Mucosa of stomach (tissue), 1 donor: ENCODE data around the gene LRMDA.

Experiments
- H3K27me3 ChIP-seq: one replicate; pipeline ENCODE4 v1.7.0; 2013; ENCODE audit warnings: mild to moderate bottlenecking, low read length; ENCODE audit not compliant: control insufficient read depth, insufficient read depth
- H3K36me3 ChIP-seq: one replicate; pipeline ENCODE4 v1.7.0; 2013; ENCODE audit warnings: low read length; ENCODE audit not compliant: control insufficient read depth, insufficient read depth
- H3K4me1 ChIP-seq: one replicate; pipeline ENCODE4 v1.7.0; 2013; ENCODE audit warnings: mild to moderate bottlenecking, low read length; ENCODE audit not compliant: control insufficient read depth, insufficient read depth
- H3K4me3 ChIP-seq: one replicate; pipeline ENCODE4 v1.7.0; 2013; ENCODE audit warnings: low read length
- H3K9ac ChIP-seq: one replicate; pipeline ENCODE4 v1.7.0; 2013; ENCODE audit warnings: mild to moderate bottlenecking, low read length, moderate library complexity
- H3K9me3 ChIP-seq: one replicate; pipeline ENCODE4 v1.7.0; 2013; ENCODE audit warnings: mild to moderate bottlenecking, low read length, moderate library complexity; ENCODE audit not compliant: control insufficient read depth
- donor health status: Pancreatic carcinoma.

The LRMDA gene

GRCh38 chr10:75695994-75696393 is 264.6 kb downstream of the LRMDA start:
- Histone ChIP-seq H3K4me3 (no peak overlapping the region), H3K27me3 (no peaks in the 10 kb centered on the region), H3K9ac (no peak overlapping the region), H3K4me1 (no peaks in the 10 kb centered on the region), H3K36me3 (no peaks in the 10 kb centered on the region), H3K9me3 (no peaks in the 10 kb centered on the region)

- Histone ChIP-seq H3K9ac (no peak overlapping the region), H3K9me3 (no peaks in the 10 kb centered on the region), H3K27me3 (no peaks in the 10 kb centered on the region), H3K4me1 (no peaks in the 10 kb centered on the region), H3K36me3 (no peaks in the 10 kb centered on the region), H3K4me3 (no peak overlapping the region)
These were observed 265.1 kb downstream of the LRMDA start for GRCh38 chr10:75696536-75696935.

DNA sequence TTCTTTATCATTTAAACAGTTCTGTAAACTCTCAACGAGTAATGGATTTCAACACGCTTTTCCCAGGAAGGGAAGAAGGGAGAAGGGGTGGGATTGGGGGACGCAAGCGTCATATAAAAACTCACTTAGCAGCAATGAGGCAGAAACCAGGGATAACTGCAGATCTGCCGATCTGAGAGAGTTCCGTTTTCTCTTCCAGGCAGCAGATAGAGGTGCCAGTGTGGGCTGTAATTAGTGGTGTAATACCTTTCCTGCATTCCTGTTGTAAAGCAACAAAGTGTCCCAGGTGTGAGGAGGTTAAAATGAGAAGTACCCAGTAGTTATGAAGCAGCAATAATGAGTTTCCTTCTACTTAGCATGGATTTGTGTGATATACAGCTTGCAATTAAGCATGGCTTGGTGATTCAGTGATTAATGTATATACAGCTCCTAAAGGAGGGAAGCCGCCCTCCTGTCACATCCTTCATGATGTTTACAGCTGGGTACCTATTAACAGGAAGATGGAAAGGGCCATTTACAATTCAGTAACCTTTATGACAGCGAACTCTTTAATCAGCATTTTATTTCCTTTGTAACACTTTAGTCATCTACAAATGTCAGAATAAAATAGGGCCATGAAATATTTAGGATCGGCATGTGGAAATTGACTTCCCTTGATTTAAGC is 271.9 kb downstream of the LRMDA start:
- Histone ChIP-seq H3K9me3 (no peaks in the 10 kb centered on the region), H3K9ac (no peak overlapping the region), H3K36me3 (no peaks in the 10 kb centered on the region), H3K27me3 (no peaks in the 10 kb centered on the region), H3K4me1 (no peaks in the 10 kb centered on the region), H3K4me3 (no peak overlapping the region)

DNA sequence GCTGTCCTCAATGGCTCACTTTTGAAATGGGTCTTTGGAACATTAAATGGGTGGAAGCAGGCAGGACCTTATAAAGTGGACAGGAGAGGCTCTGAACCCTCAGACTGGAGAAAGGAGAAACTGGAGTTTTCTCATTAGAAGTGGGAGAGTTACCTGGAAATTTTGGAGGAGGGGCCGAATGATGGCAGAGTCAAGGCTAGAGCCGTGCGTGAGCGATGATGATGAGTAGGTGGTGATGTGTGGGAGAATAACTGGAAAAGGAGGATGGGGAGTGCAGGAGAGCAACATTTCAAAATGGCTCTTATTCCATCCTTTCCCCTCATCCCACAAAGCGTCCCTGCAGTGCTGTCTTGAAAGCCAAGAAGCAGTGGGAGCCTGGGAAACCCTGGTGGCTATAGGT is 274.0 kb downstream of the LRMDA start:
- Histone ChIP-seq H3K4me3 (no peak overlapping the region), H3K9ac (no peak overlapping the region), H3K27me3 (no peaks in the 10 kb centered on the region), H3K4me1 (no peaks in the 10 kb centered on the region), H3K9me3 (no peaks in the 10 kb centered on the region), H3K36me3 (no peaks in the 10 kb centered on the region)

DNA sequence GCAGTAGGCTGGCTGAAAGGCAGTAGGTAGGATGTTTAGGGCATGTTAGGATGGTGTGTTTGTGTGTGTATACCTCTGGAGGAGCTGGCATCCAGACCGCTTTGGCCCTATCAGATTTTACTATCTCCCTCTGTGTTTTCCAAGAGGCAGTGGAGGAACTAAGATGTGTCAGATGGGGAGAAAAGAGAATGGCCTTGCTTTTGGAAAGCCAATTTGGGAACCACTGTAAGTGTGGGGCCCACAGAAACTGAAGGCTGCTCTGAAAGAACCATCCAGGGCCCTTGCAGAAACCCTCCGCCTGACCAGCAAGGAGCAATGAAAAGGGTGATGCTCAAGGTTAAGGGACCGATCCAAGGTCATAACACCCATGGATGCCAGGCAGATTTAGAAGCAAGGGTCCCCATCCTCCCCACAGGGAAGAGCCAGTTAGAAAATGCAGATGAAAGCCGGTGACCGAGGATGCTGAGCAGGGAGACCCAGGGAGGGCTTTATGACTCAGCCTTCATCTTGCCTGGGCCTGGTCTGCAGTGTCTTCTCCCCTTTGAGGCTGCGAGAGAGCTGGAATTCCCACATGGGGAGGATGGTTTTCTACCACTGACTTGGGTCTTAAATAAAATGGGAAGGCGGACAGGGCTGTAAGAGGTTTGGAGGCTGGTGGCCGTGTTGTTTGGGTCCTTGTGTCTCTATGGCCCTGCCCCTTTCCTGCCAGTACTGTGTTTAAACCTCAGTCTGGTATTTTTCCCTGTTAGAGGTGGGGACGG is 275.8 kb downstream of the LRMDA start:
- no peaks in the 10 kb centered on the region for H3K4me1 ChIP-seq
- no peak overlapping the region for H3K9ac ChIP-seq
- no peak overlapping the region for H3K4me3 ChIP-seq
- H3K27me3 ChIP-seq, result no peaks in the 10 kb centered on the region
- H3K9me3 ChIP-seq, result no peaks in the 10 kb centered on the region
- no peaks in the 10 kb centered on the region for H3K36me3 ChIP-seq

- H3K9me3 ChIP-seq, result no peaks in the 10 kb centered on the region
- H3K4me3 ChIP-seq, result no peak overlapping the region
- H3K36me3 ChIP-seq, result no peaks in the 10 kb centered on the region
- H3K27me3 ChIP-seq, result no peaks in the 10 kb centered on the region
- H3K4me1 ChIP-seq, result no peaks in the 10 kb centered on the region
- H3K9ac ChIP-seq, result no peak overlapping the region
These were observed 276.6 kb downstream of the LRMDA start for GRCh38 chr10:75708060-75708459.

- Histone ChIP-seq H3K36me3 (no peaks in the 10 kb centered on the region), H3K9me3 (no peaks in the 10 kb centered on the region), H3K4me1 (no peaks in the 10 kb centered on the region), H3K4me3 (no peak overlapping the region), H3K9ac (no peak overlapping the region), H3K27me3 (no peaks in the 10 kb centered on the region)
These were observed 277.8 kb downstream of the LRMDA start for GRCh38 chr10:75709245-75709644.

- no peaks in the 10 kb centered on the region for H3K36me3 ChIP-seq
- no peak overlapping the region for H3K9ac ChIP-seq
- H3K27me3 ChIP-seq, result no peaks in the 10 kb centered on the region
- no peaks in the 10 kb centered on the region for H3K9me3 ChIP-seq
- H3K4me3 ChIP-seq, result no peak overlapping the region
- no peaks in the 10 kb centered on the region for H3K4me1 ChIP-seq
These were observed 278.4 kb downstream of the LRMDA start for GRCh38 chr10:75709811-75710210.

DNA sequence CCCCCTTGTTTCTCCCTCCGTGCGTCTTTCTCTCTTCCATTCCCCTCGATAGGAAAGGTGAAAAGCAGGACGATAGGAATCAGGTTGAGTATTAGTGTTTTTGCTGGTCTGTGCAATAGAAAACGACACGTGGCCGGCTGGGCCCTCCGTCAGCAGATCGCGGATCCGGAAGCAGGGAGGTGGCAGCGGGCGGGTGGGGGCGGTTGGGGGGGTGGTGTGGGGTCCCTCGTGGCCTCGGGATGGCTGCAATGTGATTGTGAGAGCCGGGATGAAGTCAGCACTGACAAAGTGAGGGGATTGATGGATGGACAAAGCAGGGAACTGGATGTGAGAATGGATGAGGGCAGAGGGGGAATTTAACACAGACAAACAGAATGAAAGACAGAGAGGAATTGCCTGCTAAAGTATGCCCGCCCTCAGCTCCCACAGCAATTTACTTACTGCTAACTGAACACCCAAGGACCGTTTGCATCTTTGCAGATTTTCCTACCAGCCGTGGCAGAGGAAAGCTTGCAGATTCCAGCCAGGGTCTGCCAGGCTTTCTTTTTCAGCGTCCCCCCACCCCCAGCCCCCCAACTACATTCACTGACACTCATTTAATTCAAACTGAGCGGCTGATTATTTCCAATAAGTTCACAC is 280.9 kb downstream of the LRMDA start:
- Histone ChIP-seq H3K9me3 (no peaks in the 10 kb centered on the region), H3K9ac (no peak overlapping the region), H3K27me3 (no peaks in the 10 kb centered on the region), H3K4me1 (no peaks in the 10 kb centered on the region), H3K4me3 (no peak overlapping the region), H3K36me3 (no peaks in the 10 kb centered on the region)

DNA sequence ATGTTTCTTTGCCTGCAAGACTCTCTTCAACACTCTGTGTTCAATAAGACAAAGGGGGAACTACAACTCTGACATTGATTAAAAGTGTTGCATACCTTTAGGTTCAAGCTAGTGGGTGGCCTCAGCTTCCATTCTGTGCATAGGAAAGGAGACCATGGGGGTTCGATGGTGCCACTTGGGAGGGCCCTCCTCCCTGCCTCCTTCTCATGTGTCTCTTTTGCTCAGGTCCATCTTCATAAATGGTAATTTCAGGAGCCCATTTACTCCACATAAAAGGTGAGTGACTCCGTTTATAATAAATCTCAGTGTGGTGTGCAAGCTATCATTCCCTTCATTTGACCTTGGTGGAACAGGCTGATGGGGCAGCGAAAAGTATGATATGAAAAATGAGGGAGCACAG is 285.1 kb downstream of the LRMDA start:
- no peak overlapping the region for H3K9ac ChIP-seq
- no peaks in the 10 kb centered on the region for H3K4me1 ChIP-seq
- H3K9me3 ChIP-seq, result no peaks in the 10 kb centered on the region

DNA sequence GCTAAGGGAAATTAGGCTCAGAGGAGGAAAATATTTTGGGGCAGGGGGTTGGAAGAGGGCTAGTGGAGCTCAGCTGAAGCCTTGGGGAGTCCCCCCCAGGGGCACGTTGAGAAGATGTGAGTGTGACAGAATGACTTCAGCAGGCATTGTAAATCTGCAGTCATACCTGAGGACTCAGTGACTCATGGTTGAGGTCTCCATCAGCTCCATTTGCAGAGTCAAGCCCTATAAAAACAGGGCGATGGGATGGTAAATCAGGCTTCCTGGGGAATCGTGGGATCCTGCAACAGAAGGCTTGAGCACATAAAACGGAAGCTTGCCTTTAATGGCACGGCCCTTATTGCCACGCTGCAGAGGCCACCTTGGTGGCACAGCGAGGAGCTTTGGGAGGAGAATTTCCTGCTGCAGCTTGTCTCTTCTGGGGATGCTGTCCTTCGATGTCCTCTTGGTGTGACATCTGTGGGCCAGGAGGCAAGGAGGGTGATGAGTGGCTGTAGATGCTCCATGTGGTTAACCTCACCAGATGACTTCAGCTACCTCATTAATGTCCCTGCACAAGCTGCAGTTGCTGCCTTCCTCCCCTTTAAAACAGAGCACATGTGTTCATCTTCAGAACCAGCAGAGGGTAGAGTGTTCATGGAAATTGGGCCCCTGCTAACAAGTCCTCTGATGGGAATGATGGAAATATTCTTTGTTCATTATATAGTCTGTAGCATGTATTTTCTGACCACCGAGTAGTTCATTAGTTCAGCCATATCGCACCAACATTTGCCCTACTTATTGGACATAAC is 285.9 kb downstream of the LRMDA start:
- Histone ChIP-seq H3K4me3 (no peak overlapping the region), H3K4me1 (no peaks in the 10 kb centered on the region), H3K36me3 (no peaks in the 10 kb centered on the region), H3K9ac (no peak overlapping the region), H3K9me3 (no peaks in the 10 kb centered on the region), H3K27me3 (no peaks in the 10 kb centered on the region)

More for the DNA sequence above, 285.1 kb downstream of the LRMDA start:
- H3K4me3 ChIP-seq, result no peak overlapping the region
- H3K36me3 ChIP-seq, result no peaks in the 10 kb centered on the region
- H3K27me3 ChIP-seq, result no peaks in the 10 kb centered on the region

GRCh38 chr10:75718991-75719390 is 287.6 kb downstream of the LRMDA start:
- Histone ChIP-seq H3K4me3 (no peak overlapping the region), H3K27me3 (no peaks in the 10 kb centered on the region), H3K9ac (no peak overlapping the region), H3K36me3 (no peaks in the 10 kb centered on the region), H3K4me1 (no peaks in the 10 kb centered on the region), H3K9me3 (no peaks in the 10 kb centered on the region)
